GM21515 (cell line): ENCODE measurements around the gene AGMO.

Source experiments
- ATAC-seq: cut with Tn5 transposase; IDR thresholded peaks from one replicate; pipeline ENCODE4 v1.9.1; 2021; ENCODE audit not compliant: unreplicated experiment

Gene AGMO

GRCh38 chr7:15248514-15248913, 313.3 kb downstream of the AGMO start:
- no peak for ATAC-seq

DNA sequence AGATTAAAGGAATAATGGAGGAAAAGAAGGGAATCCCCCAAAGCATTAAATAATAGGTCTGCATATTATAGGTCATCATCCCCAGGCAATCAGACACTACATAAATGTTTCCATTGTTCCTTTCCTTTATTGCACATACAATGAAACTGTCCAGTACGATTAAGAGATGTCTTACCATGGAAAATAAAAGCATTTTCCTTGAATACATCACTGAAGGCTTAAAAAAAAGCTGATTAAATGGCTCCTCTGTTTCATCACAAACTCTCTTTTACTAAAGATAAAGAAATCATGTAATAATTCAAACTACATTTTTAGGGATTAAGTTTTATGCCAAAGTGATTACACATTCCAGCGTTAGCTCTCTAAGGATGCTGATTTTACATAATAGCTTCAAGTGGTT, 316.0 kb downstream of the AGMO start:
- no peak for ATAC-seq

DNA sequence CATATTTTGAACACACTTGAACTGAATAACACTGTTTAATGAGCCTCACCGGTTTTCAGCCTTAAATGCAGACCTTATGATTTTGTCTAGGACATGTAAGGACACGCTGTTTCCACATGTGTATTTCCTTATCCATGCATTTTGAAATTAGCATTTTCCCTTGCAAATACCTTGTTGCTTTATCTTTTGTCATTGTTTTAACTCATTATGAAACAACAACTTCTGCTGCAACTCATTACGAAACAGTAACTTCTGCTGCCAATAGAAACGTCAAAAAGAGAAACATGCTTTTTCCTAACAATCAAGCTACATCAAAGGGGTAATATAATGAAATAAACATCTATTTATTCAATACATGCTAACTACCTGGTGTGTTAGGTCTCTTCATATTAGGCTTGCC, 322.0 kb downstream of the AGMO start:
- no peak for ATAC-seq

GRCh38 chr7:15236952-15237351, 324.9 kb downstream of the AGMO start:
- no peak for ATAC-seq

DNA sequence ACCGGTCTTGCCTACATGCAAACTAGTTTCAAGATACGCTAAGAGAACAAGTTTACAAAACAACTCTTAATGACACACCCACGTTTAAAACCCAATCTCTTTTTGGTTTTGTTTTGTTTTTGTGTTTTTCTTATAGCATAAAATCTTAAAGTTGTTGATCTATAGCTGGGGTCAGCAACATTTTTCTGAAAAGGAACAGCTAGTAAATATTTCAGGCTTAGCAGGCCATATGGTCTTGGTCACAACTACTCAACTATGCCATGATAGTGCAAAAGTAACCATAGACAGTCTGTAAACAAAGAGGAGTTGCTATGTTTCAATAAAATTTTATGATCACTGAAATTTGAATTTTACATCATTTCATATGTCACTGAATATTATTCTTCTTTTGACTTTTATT, 327.4 kb downstream of the AGMO start:
- ATAC-seq, result no peak

- no peak for ATAC-seq
Measured at GRCh38 chr7:15228831-15229230, 333.0 kb downstream of the AGMO start.

- ATAC-seq, result no peak
Measured at GRCh38 chr7:15225981-15226380, 335.8 kb downstream of the AGMO start.

DNA sequence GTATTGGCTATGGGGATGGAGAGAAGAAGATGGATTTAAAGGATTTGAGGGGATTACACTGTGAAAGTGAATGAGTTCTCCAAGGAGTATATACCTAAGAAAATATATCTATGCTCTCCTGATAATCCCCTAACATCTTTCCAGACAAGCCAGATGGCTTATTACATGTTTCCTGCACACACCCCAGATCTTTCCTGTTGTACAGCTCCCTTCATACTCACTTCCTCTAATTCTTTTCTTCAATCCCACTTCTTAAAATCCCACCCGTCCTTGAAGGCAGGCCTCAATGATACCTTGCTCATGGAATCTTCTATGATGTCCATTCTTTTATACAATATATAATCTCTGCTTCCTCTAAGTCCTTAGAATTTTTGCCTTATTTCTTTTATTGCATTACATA, 342.1 kb downstream of the AGMO start:
- ATAC-seq, result no peak

DNA sequence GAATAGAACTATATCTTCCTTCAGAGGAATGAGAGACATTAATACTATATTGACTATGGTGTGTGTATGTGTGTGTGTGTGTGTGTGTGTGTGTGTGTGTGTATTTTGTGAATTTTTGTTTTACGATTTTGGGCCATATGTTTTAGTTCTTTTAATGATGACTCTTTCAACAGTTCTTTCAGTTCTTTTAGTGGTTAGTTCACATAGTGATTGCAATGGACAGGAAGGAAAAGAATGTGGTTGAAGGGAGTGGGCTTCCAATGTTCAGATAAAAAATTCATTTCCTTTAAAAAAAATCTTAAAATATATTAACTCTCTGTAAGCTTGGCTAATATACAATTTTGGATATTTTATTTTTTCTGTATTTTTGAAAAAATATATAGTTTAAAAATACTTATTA, 343.6 kb downstream of the AGMO start:
- ATAC-seq, result no peak

DNA sequence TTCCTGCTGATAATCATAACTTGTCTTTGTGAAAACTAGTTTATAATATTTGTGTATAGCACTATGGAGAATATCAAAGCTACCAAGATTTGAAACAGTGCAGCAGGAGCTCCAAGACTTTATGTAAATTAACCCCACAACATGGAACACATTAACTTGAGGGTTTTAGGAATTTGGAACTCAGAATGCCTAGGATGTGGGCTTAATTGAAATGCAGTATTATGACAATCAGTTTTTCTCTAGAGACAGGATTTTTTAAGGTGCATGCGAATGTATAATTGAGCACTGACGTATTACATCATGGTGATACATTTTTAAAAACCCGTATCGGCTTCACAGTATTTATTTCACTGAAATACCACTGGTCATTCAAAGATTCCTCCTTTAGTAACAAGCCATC, 346.2 kb downstream of the AGMO start:
- ATAC-seq, result no peak

DNA sequence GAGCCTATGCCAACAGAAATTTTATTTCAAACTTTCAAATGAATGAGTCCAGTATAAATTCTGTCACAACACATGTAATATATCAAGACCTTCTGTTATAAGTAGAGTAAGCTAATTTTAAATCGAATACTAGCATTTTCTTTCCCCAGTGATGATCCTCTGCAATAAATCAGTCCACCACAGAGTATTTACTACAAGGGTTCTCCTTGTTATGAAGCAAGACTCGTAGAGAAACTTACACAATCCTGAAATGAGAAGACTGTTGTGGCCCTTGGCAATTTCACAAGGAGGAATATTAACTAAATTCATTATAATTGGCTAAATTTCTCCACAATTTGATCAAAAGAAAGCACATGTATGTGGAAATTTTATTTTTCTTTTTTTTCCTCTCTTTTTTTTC, 346.8 kb downstream of the AGMO start:
- ATAC-seq, result no peak

DNA sequence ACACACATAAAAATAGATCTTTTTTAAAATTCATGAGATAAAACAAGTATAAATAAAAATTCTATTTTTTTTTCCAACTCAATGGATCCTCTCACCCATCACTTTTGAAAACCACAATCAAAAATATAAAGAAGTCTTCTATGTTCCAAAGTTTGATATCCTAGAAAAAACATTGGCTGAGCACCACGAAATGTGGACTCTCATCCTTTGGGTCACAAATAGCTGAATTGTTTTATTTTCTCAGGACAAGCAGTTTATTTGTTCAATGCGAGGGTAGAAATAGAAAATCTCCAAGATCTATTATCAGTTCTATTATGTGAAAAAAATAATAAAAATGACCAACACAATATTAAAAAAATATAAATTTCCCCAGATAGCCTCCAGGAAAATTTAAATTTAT, 348.7 kb downstream of the AGMO start:
- no peak for ATAC-seq

DNA sequence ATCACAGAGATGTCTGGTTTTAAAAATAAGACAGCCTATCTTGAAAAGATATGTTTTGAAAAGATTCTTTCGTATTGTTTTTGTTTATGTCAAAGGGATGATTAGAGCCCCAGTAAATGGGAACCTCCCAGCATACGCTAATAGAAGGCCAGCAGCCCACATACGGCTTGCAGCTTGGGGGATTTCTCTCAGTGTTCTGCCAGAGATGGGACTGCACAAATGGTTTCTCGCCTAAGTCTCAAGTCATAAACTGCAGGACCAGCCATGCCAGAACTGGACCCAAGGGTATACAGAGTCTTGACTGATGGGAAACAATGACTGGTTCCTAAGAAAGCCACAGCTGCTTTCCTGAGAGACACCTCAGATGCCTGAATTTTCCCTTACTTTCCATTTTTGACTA, 352.4 kb downstream of the AGMO start:
- no peak for ATAC-seq

GRCh38 chr7:15204421-15204820, 357.4 kb downstream of the AGMO start:
- ATAC-seq, result no peak

DNA sequence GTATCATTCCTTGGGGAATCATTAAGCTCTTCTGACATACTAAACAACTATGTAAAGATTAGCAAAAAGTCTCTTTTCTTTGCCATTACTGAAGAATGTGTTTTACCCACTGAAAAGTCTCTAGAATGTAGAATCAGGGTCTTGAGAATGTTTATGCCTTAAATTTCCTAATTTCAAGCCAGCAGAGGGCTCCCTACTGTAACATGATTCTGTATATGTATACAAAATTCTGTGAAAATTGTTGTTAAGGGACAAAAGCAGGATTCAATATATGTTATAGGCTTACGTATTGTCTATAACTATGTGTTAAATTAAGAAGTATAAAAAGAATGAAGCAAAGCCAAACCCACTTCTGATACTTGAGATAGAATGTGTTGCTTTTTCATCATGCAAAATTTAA, 362.3 kb downstream of the AGMO start:
- ATAC-seq, result no peak

DNA sequence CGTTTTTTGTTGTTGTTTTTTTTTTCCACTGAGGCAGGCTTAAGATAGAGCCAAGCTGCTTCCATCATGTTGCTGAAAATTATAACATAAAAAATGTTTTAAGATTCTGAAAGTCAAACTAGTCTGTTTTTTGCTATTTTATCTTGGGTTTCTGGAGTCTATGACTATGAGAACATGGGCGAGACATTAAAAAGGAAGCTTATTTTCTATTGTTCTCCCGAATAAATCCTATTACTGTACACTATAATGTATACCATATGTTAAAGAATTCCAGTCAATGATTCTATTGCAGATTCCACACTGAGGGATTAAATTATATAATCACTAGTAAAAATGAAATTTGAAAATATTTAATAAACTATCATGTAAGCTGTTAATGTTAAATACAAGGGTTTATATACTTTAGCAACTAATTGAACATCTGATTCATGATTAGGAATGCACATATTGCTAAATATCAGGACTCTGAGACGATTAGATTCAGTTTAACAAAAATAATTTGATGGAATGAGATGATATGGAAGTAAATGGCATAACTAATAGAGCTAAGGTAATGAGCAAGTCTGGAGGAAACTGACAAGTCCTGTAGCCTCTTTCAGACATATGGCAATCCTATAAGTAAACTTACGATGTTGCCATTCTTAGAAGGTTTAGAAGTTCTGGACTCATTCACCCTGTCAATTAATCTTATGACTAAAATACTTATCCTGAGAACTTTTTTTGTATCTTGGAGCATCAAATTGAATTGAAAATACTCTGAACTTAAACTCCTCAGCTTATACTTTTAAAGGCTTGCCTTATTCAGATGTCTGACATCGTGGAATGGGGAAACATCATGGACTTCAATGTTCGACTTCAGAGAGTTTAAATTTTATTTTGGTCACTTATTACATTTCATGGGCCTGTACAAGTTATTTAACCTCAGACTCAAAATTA, 364.5 kb downstream of the AGMO start:
- ATAC-seq, result no peak

DNA sequence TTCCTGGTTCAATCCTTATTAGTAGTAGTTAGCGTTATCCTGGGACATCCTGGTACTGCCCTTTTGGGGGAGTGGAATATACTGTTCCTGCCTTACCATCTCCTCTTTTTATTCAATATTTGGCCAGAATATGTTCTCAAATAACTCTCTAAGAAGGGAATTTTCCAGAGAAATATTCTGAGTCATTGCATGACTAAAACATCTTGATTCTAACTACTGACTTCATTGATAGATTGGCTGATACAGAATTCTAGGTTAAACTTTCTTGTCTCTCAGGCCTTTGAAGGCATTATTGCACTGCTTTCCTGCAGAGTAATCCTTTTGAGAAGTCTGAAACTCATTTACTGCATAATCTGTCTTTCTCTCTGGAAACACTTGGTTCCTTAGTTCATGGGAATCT, 383.8 kb downstream of the AGMO start:
- ATAC-seq, result no peak

DNA sequence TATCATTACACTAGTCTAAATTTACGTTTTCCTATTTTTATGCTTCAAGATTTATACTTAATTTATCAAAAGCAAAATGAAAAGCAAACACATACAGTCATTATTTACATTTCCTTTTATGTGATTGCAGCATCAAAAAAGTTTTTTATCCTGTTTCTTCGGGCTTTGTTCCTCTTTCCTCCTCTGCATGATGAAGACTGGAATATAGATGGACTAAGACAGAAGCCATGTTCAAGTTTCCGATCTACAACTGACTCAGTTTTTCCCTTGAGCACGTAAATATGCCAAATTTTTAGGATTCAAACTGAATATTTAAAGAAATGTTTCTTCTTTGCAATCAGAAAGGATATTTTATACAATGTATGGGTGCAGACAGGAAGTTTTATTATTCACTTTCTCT, 385.7 kb downstream of the AGMO start:
- no peak for ATAC-seq

DNA sequence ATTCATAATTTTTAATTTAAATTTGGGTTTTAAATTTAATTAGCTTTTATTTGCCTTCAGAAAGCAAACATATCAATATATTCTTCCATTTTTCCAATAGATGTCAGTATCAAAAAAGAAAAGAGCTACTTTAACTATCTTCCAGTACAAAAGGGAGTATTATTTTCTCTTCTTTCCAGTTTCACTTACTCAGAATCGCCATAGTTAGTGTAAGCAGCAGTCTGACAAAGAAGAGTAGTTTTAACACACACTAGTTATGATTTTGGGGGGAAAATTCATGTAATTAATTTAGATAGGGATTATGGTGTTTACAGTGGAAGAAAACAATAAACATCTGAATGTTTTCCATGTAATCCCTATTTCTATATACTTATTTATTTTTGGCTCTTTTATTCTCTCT, 386.7 kb downstream of the AGMO start:
- no peak for ATAC-seq

GRCh38 chr7:15174485-15174884, 387.3 kb downstream of the AGMO start:
- ATAC-seq, result no peak

DNA sequence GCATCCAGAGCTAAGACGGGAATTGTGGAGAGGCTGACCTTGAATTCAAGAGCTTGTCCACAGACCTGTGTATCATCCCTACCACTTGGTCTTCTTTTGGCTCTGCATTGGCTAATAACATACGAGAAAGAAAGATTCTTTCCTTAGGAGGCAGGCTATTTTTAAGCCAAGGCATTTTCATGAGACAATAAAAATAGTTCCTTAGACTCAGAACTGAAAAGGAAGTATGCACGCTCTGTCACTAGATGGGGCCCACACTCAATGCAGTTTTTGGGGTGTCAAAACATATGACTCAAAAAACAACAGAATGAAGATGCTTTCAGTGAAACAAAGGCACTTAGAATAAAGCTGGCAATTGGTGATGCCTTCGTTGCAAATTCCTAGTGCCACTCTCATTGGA, 393.3 kb downstream of the AGMO start:
- no peak for ATAC-seq

DNA sequence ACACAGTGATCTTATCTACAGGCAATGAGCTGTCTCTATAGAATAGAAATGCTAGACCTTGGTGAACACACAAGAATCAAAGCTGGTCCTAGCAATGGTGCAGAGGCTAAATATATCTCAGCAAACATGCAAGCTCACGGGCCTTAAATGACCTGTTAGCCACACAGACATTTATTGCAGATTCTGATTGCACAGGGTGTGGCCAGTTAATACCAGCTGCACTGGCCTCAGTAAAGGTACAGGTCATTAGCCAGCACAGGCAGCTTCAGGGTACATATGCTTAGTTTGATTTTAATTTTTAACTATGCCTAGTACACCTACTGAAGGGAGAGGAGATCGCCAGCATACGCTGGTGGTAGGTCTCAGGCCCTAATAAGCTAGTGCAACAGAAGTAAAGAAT, 393.9 kb downstream of the AGMO start:
- ATAC-seq, result no peak

DNA sequence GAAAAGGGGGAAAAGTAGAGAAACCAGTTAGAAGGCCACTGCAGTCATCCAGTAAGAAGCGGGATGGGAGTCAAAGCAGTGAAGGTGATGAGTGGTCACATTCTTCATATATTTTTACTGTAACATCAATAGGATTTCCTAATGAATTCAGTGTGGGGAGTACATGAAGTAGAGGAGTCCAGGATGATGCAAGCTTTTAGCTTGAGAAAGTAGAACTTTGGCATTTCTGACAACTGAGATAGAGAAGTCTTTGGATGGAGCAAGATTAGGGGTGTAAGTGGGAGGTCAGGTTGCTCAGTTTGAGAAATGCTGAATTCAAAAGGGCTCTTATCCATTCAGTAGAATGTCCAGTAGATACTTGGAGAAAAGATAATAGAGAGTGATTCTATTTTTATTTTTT, 395.2 kb downstream of the AGMO start:
- ATAC-seq, result no peak
